Measurements from ENCODE around the gene PSEN2.
"Not testable (repeated sequence)": the region's sequence is repeated elsewhere in the genome, so short reads cannot be mapped to it uniquely, and the experiment has no call there.

The PSEN2 gene

GRCh38 chr1:226870401-226871279 lies at the start of gene PSEN2:
Gene PSEN2 (plus strand): TSS chr1:226870616. CDS start chr1:226881908, 11,292 bp downstream.
- peak; percentile 64 for DNase-seq

DNA sequence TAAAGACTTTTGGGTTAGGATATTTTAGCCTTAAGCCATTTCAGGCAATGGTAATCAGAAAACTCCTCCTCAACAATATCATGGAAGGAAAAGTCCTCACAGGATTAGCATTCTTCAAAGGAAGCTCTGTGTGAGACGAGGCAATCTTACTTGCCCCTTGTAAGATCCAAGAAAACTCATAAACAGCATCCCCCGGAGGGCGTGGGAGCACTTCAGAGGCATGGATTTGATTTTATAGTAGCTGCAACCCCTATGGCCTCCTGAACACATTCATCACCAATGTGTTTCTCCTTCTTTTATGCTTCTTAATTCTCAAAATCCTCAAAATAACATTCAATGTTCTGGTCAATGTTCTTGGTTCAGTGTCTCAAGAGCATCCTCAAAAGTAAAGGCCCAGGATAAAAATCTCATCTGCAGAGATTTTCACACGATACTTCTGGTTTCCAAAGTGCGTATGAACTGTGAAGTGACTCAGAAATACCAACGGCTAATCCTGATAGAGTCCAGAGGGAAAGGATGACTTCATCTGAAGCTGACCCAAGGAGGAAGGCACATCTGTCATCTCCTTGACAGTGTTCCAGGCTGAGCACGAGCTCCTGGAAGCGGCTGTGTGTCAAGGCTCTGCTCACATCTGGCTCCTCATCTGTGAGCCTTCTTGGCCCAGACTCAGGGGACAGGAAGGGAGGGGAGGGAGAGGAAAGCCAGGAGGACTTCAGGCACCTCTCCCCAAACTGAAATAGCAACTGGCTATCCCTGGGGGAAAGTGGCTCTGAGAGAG lies 49.3 kb upstream of the PSEN2 start:
- DNase-seq, result no peak

DNA sequence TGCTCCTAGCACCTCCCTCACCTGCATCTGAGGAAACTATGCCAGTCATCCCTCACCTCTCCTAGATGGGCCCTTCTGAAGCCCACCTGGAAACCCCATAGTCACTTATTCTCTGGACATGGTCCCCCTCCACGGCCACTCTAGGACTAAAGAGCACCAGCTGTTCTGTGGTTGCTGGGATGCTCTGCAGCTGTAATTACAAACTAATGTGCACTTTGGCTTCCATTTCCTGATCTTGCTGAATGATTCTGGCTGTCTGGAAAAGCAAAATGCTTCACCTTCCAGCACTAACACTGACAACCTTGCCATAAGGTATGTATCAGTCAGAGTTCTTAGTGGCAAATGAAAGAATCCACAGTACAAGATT lies 48.7 kb upstream of the PSEN2 start:
- no peak for DNase-seq

- DNase-seq, result no peak
Measured at GRCh38 chr1:226823643-226824042, 46.8 kb upstream of the PSEN2 start.

GRCh38 chr1:226825037-226825745 lies 45.2 kb upstream of the PSEN2 start:
- no peak for DNase-seq

GRCh38 chr1:226825746-226826100 lies 44.7 kb upstream of the PSEN2 start:
- no peak for DNase-seq

- no peak for DNase-seq
Measured at GRCh38 chr1:226826479-226827261, 43.7 kb upstream of the PSEN2 start.

DNA sequence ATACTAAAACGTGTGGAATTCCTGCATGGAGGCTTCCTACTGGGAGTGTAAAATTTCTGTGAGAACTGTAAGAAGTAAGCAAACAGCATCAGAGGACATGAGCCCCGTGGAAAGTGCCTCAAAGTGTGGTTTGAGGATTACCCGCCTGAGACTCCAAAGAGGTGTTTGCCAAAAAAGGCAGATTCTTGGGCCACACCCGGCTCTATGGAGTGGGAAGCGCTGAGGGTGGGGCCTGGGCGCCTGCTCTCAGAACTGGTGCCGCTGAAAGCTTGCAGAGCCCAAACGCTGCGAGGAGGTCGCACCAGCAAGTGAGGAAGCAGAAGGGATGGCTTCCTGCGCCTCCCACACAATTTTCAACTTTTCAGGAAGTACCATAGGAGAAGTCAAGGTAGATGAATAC lies 43.0 kb upstream of the PSEN2 start:
- DNase-seq, result no peak

- DNase-seq, result peak; percentile 96
Measured at GRCh38 chr1:226827968-226828513, 42.4 kb upstream of the PSEN2 start.

- DNase-seq, result no peak
Measured at GRCh38 chr1:226829105-226829504, 41.3 kb upstream of the PSEN2 start.

GRCh38 chr1:226831953-226832352 lies 38.5 kb upstream of the PSEN2 start:
- no peak for DNase-seq

GRCh38 chr1:226832613-226833012 lies 37.8 kb upstream of the PSEN2 start:
- DNase-seq, result no peak

DNA sequence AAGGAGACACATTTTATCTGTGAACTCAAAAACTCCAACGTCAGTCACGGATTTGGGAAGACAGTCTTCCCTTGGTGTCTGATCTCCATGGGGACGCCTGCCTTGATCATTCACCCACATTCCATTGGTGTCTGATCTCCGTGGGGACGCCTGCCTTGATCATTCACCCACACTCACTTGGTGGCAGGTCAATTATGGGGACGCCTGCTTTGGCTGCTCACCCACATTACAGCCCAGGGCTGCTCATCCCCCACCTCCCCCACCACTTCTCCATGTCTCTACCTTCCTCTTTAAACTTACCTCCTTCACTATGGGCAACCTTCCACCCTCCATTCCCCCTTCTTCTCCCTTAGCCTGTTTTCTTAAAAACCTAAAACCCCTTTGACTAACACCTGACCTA lies 36.2 kb upstream of the PSEN2 start:
- DNase-seq, result not testable (repeated sequence)

GRCh38 chr1:226835396-226835795 lies 35.0 kb upstream of the PSEN2 start:
- not testable (repeated sequence) for DNase-seq

DNA sequence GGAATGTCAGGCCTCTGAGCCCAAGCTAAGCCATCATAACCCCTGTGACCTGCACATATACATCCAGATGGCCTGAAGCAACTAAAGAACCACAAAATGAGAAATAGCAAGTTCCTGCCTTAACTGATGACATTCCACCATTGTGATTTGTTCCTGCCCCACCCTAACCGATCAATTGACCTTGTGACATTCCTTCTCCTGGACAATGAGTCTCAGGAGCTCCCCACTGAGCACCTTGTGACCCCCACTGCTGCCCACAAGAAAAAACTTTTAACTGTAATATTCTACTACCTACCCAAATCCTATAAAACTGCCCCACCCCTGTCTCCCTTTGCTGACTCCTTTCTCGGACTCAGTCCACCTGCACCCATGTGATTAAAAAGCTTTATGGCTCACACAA lies 32.5 kb upstream of the PSEN2 start:
- not testable (repeated sequence) for DNase-seq

- no peak for DNase-seq
Measured at GRCh38 chr1:226838456-226838855, 32.0 kb upstream of the PSEN2 start.

DNA sequence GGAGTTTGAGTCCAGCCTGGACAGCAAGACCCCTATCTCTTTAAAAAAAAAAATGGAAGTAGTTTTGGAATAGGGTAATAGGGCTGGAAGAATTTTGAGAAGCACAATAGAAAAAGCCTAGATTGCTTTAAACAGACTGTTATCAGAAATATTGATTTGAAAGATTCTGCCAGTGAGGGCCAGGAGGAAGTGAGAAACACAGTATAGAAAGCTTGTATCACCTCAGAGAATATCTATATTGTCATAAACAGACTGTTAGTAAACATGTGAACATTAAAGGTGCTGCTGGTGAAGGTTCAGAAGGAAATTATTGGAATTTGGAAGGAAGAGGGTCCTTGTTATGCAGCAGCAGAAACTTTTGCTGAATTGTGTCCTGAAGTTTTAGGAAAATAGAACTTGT lies 24.8 kb upstream of the PSEN2 start:
- DNase-seq, result no peak

- no peak for DNase-seq
Measured at GRCh38 chr1:226846786-226847185, 23.6 kb upstream of the PSEN2 start.

DNA sequence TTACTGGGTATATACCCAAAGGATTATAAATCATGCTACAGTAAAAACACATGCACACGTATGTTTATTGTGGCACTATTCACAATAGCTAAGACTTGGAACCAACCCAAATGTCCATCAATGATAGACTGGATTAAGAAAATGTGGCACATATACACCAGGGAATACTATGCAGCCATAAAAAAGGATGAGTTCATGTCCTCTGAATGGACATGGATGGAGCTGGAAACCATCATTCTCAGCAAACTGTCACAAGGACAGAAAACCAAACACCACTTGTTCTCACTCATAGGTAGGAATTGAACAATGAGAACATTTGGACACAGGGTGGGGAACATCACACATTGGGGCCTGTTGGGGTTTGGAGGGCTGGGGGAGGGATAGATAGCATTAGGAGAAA lies 15.9 kb upstream of the PSEN2 start:
- DNase-seq, result not testable (repeated sequence)

DNA sequence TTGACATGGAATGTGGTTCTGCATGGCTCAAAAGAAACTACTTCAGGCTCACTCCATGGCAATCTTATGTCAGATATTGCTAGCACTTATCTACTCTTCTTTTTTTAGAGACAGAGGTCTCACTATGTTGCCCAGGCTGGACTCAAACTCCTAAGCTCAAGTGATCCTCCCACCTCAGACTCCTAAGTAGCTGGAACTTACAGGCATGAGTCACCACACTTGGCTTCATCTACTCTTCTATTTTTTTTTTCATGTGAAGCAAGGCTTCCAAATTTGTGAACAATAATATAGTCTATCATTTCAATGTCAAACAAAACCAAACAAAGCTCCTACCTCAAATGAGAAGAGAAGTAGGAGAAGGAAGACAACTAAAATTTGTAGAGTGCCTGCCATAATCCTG lies 7.5 kb upstream of the PSEN2 start:
- no peak for DNase-seq

DNA sequence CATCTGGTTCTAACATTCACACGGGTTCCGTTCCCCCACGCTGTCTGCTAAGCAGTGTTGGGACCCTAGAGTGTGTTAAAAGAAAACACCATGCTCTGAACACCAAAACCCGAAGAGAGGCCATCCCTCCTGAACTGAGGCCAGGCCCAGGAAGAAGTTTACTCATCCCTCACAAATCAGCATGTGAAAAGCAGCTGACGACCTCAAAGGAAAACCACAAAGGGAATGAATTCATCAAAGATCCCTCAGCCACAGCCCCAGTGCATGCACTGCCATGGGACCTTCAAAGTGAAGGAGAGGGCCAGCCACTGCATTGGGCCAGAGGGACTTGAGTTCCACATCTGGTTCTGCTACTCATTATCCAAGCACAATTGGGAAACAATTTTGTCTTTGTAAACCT lies 7.0 kb upstream of the PSEN2 start:
- no peak for DNase-seq

DNA sequence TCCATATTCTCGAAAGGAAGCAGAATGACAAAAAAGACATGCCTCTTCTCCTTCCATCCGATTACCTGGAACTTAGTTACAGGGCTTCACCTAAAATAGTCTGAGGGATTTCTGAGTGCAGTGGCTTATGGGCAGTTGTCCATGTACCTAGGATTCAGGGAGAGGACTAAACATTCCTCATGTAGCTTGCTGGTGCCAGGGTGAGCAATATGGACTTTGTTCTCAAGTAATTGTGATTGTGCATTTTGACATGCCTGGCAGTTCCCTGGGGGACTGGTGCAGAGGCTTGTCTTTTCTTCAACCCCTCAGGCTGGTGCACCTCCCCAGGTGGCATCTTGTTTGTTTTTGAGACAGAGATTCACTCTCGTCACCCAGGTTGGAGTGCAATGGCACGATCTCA lies 6.1 kb upstream of the PSEN2 start:
- no peak for DNase-seq

- DNase-seq, result no peak
Measured at GRCh38 chr1:226865590-226865989, 4.8 kb upstream of the PSEN2 start.
